OCI-LY3 (cell line): ENCODE data around the gene PIEZO1.

Experiments used
- H2AFZ ChIP-seq: fragments of 200-600, 300-600 bp; shearing (Covaris generic); 2 replicates; pipeline ENCODE4 v1.6.0; 2014; ENCODE audit warnings: antibody characterized with exemption, low read depth, low read length
- H3K27ac ChIP-seq: fragments of 200-600, 300-600 bp; sonication (generic); 2 replicates; pipeline ENCODE4 v1.5.1; 2014; ENCODE audit warnings: mild to moderate bottlenecking, low read length, moderate library complexity, mixed read lengths
- H3K27me3 ChIP-seq: fragments of 200-600, 300-600 bp; sonication (generic); 2 replicates; pipeline ENCODE4 v1.6.1; 2014; ENCODE audit warnings: low read depth, low read length, mixed read lengths
- H3K36me3 ChIP-seq: fragments of 200-600, 300-600 bp; sonication (generic); replicated peaks from 2 replicates; pipeline ENCODE3; 2014; ENCODE audit warnings: low read depth, low read length, mixed read lengths
- H3K4me1 ChIP-seq: fragments of 300-600, 200-600 bp; sonication (generic); 2 replicates; pipeline ENCODE4 v1.6.1; 2014; ENCODE audit warnings: low read length, mixed read lengths
- H3K4me2 ChIP-seq: fragments of 200-600, 300-600 bp; sonication (generic); 2 replicates; pipeline ENCODE4 v1.6.1; 2014; ENCODE audit warnings: low read length, mixed read lengths
- H3K4me3 ChIP-seq: fragments of 300-600, 200-600 bp; sonication (generic); 2 replicates; pipeline ENCODE4 v1.5.1; 2014; ENCODE audit warnings: antibody characterized with exemption, mild to moderate bottlenecking, low read length, moderate library complexity
- H3K79me2 ChIP-seq: fragments of 300-600, 200-600 bp; shearing (Covaris generic); 2 replicates; pipeline ENCODE4 v1.6.1; 2014; ENCODE audit warnings: mild to moderate bottlenecking, low read length, mixed read lengths
- H3K9ac ChIP-seq: fragments of 300-600, 200-600 bp; shearing (Covaris generic); 2 replicates; pipeline ENCODE4 v1.6.0; 2014; ENCODE audit warnings: mild to moderate bottlenecking, low read length, moderate library complexity
- H3K9me3 ChIP-seq: fragments of 200-600, 300-600 bp; shearing (Covaris generic); 2 replicates; pipeline ENCODE4 v1.6.1; 2014; ENCODE audit warnings: low read length, mixed read lengths; ENCODE audit not compliant: insufficient read depth
- H4K20me1 ChIP-seq: fragments of 200-600, 300-600 bp; sonication (generic); 2 replicates; pipeline ENCODE4 v1.6.1; 2016; ENCODE audit warnings: low read length, mixed read lengths; ENCODE audit not compliant: insufficient read depth
- CTCF ChIP-seq: fragments of 200-600, 300-600 bp; sonication (generic); IDR thresholded peaks from 2 replicates; pipeline ENCODE4 v1.5.1; 2014; ENCODE audit warnings: antibody characterized with exemption, low read length, low read depth
- EZH2phosphoT487 ChIP-seq: fragments of 200-600 bp; shearing (Covaris generic); IDR thresholded peaks from 2 replicates; pipeline ENCODE4 v1.6.1; 2018; ENCODE audit warnings: antibody characterized with exemption, mixed run types, low read depth

PIEZO1 gene

GRCh38 chr16:88699180-88699579 is 85.8 kb downstream of the PIEZO1 start:
- Histone ChIP-seq H3K4me1 (peaks cover 17% of the 10 kb centered on the region), H3K4me3 (no peak overlapping the region), H3K4me2 (no peak overlapping the region), H3K27ac (no peak overlapping the region), H3K79me2 (peaks cover 20% of the 10 kb centered on the region), H4K20me1 (no peaks in the 10 kb centered on the region), H3K9ac (no peak overlapping the region), H3K9me3 (no peaks in the 10 kb centered on the region), H3K27me3 (no peaks in the 10 kb centered on the region), H2AFZ (no peak overlapping the region), H3K36me3 (peaks cover 14% of the 10 kb centered on the region)
- no peak for TF ChIP-seq CTCF

DNA sequence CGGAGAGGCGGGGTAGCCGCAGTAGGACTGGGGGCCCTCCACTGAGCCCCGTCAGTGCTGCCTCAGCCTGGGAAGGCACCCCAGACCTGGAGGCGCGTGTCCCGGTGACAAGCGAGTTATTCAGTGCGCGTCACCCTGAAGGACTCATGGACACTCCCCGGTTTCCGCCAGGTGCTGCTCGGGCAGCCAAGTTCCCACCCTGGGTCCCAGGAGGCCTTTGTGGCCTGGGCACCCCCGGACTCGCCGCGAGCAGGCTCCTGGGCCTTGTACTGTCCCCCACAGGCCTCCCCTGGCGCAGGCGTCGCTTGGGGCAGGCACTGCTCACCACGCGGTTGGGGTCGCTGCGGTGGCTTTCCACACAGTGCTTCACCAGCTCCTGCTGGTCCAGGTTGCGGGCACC is 86.4 kb downstream of the PIEZO1 start:
- no peaks in the 10 kb centered on the region for H4K20me1 ChIP-seq
- no peak overlapping the region for H3K9ac ChIP-seq

DNA sequence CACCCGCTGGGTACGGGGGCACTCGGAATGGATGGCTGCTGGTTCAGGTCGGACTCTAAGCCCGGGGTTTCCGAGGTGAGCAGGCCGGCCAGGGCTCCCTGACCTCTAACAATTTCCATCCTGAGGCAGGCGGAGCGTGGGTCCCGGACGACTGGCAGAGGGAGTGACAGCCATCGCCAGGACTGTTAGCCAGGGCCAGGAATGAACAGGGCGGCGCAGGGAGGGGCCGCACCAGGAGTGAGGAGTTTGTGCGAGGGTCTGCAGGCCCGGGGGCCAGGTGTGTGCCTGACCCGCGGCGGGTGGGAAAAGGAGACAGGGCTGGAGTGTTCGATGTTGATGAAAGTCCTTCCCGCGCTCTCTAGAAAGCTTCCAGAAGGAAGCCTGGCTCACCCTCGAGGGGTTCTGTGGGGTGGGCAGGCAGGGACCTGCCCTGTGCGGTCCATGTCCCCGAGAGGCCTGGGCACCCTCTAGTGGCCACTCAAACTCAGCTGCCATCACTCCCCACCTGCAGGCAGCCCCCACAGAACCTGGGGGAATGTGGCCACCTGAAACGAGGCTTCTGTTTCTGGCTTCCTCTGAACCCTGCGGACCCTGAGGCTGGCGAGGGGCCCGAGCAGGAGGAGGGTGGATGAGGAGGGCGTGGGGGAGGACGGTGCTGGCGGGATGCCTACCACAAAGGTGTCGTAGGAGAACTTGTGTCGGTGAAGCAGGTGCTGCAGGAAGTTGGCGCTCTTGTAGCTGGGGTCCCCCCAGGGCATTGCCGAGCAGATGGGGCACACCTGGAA is 87.0 kb downstream of the PIEZO1 start:
- Histone ChIP-seq H2AFZ (no peak overlapping the region), H3K79me2 (peaks cover 10% of the 10 kb centered on the region; the same call in 1 of the 2 replicates), H3K27ac (no peak overlapping the region), H3K4me2 (no peak overlapping the region), H3K4me3 (no peak overlapping the region), H3K9me3 (no peaks in the 10 kb centered on the region), H3K9ac (no peak overlapping the region), H4K20me1 (no peaks in the 10 kb centered on the region), H3K27me3 (no peaks in the 10 kb centered on the region), H3K4me1 (peaks cover 17% of the 10 kb centered on the region), H3K36me3 (peaks cover 14% of the 10 kb centered on the region)
- peak; percentile 47 for TF ChIP-seq CTCF
- TF ChIP-seq EZH2phosphoT487, result no peak

More for the DNA sequence above, 86.4 kb downstream of the PIEZO1 start:
- Histone ChIP-seq H3K9me3 (no peaks in the 10 kb centered on the region), H3K79me2 (peaks cover 16% of the 10 kb centered on the region; the same call in 1 of the 2 replicates), H3K4me2 (no peak overlapping the region), H3K4me1 (peaks cover 17% of the 10 kb centered on the region), H3K4me3 (no peak overlapping the region), H3K36me3 (peaks cover 14% of the 10 kb centered on the region), H2AFZ (no peak overlapping the region), H3K27ac (no peak overlapping the region), H3K27me3 (no peaks in the 10 kb centered on the region)
- TF ChIP-seq EZH2phosphoT487, result no peak
- no peak for TF ChIP-seq CTCF

- Histone ChIP-seq H3K4me2 (no peak overlapping the region), H3K27ac (no peak overlapping the region), H3K9me3 (no peaks in the 10 kb centered on the region), H3K4me1 (peaks cover 18% of the 10 kb centered on the region), H3K9ac (no peak overlapping the region), H3K4me3 (no peak overlapping the region), H3K27me3 (peaks cover 2% of the 10 kb centered on the region; the same call in 1 of the 2 replicates), H3K79me2 (peaks cover 8% of the 10 kb centered on the region; the same call in 1 of the 2 replicates), H2AFZ (no peak overlapping the region), H3K36me3 (peaks cover 14% of the 10 kb centered on the region), H4K20me1 (no peaks in the 10 kb centered on the region)
- TF ChIP-seq EZH2phosphoT487 (no peak), CTCF (no peak)
These were observed 87.7 kb downstream of the PIEZO1 start for GRCh38 chr16:88697116-88697830.
